ENCODE results near the gene CSNK1A1. TPM values are rescaled to one million over a fixed set of nuclear protein-coding genes. Genes with fewer than 3 reads are reported as not detected.

CSNK1A1 gene
- total RNA-seq, 4 donors from 2014 or later, result 283 to 347 (median 336) TPM

DNA sequence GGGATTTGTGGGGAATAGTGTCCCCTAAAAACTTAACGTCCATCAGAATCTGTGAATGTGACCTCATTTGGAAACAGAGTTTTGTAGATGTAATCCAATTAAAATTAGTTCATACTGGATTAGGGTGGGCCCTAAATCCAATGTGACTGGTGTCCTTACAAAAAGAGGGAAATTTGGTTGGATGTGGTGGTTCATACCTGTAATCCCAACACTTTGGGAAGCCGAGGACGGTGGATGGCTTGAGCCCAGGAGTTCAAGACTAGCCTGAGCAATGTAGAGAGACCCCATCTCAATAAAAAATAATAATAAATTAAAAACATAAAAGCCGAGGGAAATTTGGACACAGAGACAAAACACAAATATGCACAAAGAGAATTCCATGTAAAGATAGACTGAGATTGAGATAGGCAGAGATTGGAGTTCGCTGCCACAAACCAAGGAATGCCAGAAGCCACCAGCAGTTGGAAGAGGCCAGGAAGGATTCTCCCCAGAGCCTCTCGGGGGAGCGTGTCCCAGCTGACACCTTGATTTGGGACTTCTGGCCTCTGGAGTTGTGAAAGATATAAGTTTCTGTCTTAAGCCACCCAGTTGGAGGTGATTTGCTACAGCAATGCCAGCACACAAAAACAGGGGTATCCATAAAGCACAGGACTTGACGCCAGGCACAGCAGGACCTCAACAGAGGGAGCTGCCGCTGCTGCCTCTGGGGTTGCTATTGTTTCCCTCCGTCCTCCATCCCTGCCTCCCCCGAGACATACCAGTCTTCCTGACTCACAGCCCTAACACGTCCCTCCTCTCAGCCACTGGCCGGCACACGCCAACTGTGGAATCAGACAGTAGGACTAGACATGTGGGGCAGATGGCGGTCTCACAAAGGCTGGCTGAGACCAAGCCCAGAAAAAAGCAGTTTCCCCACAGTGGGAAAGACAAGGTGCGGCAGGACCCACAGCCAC is 98.3 kb downstream of the CSNK1A1 start:
- H3K27me3 ChIP-seq, result no peaks in the 10 kb centered on the region
- H3K4me3 ChIP-seq, result no peak overlapping the region
- DNase-seq (ENCODE audit: extremely low spot score), result no peak
- TF ChIP-seq EP300 (IDR thresholded peaks at IDR 0.05) (no peak), POLR2AphosphoS5 (IDR thresholded peaks at IDR 0.05) (peak; percentile 80 to 85)
- TF ChIP-seq, protein P1, sequence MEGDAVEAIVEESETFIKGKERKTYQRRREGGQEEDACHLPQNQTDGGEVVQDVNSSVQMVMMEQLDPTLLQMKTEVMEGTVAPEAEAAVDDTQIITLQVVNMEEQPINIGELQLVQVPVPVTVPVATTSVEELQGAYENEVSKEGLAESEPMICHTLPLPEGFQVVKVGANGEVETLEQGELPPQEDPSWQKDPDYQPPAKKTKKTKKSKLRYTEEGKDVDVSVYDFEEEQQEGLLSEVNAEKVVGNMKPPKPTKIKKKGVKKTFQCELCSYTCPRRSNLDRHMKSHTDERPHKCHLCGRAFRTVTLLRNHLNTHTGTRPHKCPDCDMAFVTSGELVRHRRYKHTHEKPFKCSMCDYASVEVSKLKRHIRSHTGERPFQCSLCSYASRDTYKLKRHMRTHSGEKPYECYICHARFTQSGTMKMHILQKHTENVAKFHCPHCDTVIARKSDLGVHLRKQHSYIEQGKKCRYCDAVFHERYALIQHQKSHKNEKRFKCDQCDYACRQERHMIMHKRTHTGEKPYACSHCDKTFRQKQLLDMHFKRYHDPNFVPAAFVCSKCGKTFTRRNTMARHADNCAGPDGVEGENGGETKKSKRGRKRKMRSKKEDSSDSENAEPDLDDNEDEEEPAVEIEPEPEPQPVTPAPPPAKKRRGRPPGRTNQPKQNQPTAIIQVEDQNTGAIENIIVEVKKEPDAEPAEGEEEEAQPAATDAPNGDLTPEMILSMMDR (IDR thresholded peaks at IDR 0.05), result peak in 2 of 3 experiments; percentile 7 to 20
- intact Hi-C loops (cut with DNase I), result loop anchor here (5.0 kb wide), 1 partner anchor 34 kb away; no protein-coding TSS in a partner anchor
- 61% methylated on average over 16 of the region's 16 CpGs for WGBS
- H3K36me3 ChIP-seq, result no peaks in the 10 kb centered on the region
- no peaks in the 10 kb centered on the region for H3K9me3 ChIP-seq
- H3K4me1 ChIP-seq, result peaks cover 83 to 96% (median 87%) of the 10 kb centered on the region in 4 donors
- H3K27ac ChIP-seq (replicated peaks in 1 of 4), result peak overlapping the region; percentile 88 to 90 (median 88)

DNA sequence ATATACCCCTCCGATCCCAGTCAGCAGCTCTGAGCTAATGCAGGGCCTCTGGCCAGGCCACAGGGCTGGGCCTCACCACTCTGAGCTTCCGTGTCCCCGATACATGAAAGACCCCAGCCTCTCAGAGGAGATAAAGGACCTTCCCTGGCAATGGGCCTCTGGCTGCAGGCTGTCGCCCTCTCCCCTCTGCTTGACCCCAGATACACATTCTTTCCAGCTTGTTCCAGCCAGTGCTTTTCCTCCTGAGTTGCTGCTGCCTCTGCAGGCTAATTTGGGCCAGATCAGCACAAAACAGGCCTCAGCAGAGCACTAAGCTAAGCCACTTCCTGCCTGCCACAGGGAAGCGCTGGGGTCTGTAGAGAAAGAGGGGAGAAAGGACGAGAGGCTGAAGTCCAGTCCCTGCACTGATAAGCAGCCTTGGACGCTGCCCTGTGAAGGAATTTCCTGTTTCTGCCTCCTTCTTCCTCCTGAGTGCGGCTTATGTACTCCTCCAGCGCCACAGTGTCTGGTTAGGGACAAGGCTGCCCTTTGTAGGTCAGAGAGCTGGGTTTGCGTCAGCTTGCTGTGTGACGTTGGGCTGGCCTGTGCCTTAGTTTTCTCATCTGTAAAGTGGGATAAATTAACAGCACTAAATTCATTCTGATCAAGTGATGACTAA is 99.1 kb downstream of the CSNK1A1 start:
- no peak for DNase-seq (ENCODE audit: extremely low spot score)

DNA sequence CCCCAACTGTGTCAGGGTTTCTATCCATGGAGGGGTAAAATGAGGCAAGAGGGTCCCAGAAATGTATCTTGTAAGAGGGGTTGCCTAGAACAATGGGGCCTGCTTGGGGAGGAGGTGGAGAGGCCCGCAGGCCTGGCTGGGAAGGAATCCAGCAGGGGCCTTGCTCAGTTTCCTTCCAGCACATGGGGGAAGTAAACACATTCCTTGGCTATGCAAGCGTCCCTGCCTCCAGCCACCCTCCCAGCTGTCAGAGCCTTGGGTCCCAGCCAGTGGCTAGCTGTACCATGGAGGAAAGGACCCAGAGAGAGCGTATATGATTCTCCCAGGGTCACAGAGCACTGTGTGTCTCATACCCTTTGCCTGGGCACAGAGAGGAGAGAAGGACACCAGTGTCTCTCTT is 101.0 kb downstream of the CSNK1A1 start:
- TF ChIP-seq POLR2AphosphoS5 (IDR thresholded peaks at IDR 0.05) (peak; percentile 76 to 89), EP300 (IDR thresholded peaks at IDR 0.05) (no peak)
- intact Hi-C loops (cut with DNase I), result loop anchor here (1.0 to 5.0 kb wide), 2 partner anchors 37 to 101 kb away; partner anchors contain the start of gene CSNK1A1
- peaks cover 77 to 96% (median 88%) of the 10 kb centered on the region in 4 donors for H3K4me1 ChIP-seq

More for the DNA sequence above, 99.1 kb downstream of the CSNK1A1 start:
- 47% methylated on average over 8 of the region's 11 CpGs for WGBS
- Histone ChIP-seq H3K9me3 (no peaks in the 10 kb centered on the region), H3K36me3 (no peaks in the 10 kb centered on the region), H3K27me3 (no peaks in the 10 kb centered on the region), H3K4me1 (peaks cover 86 to 96% (median 91%) of the 10 kb centered on the region in 4 donors), H3K27ac (replicated peaks in 1 of 4) (peak overlapping the region; percentile 88 to 90 (median 88)), H3K4me3 (no peak overlapping the region)
- intact Hi-C loops (cut with DNase I), result loop anchor here (5.0 kb wide), 1 partner anchor 35 kb away; no protein-coding TSS in a partner anchor
- TF ChIP-seq POLR2A (IDR thresholded peaks at IDR 0.05; ENCODE audit: low read depth) (no peak), POLR2AphosphoS5 (IDR thresholded peaks at IDR 0.05) (peak; percentile 70 to 76)

DNA sequence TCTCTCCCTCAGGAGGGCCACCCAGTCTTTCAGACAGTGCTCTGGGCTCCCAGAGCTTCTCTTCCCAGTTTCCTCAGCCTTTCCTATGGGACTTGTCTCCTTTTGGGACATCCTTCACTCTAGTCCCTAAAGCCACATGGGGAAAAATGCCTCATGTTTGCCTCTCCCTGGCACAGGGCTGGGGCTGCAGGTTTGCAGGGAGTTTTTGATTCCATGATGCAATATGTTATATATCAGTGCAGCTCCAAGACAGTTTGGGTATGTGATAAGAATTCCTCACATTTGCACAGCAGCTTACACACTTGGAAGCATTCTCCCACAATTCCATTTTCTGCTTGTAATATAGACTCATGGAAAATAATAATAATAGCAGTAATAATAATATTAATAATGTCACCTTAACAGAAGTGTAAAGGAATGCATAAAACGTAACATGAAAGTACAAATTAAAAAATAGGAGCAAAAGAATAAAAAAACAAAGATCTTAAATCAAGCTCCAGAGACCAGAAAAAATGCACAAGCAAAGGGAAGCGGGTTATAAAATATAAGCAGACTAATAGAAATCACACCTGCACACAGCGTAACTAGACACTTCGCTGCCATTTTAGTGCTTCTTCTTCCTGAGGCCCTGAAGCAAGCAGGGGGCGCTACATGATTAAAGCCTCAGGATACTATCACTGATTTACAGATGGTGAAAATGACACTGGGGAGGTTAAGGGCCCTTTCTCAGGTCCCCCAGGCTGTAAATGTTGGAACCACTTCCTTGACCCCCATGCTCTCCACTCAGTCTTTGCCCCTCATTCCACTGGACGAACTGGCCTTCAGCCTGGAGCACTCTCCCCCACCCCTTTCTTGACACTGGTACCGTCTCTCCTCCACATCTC is 102.2 kb downstream of the CSNK1A1 start:
- H3K4me1 ChIP-seq, result peaks cover 71 to 98% (median 88%) of the 10 kb centered on the region in 4 donors
- TF ChIP-seq POLR2A (IDR thresholded peaks at IDR 0.05; ENCODE audit: low read depth) (no peak), POLR2AphosphoS5 (IDR thresholded peaks at IDR 0.05) (peak in 1 of 2 donors; percentile 39), EP300 (IDR thresholded peaks at IDR 0.05) (no peak)
- TF ChIP-seq, protein P1 (IDR thresholded peaks at IDR 0.05), result peak; percentile 40 to 52 (median 50)
- whole genome bisulfite sequencing, result 81% methylated on average over 7 of the region's 7 CpGs

More for the DNA sequence above, 101.0 kb downstream of the CSNK1A1 start:
- no peak for DNase-seq (ENCODE audit: extremely low spot score)
- Histone ChIP-seq H3K9me3 (no peaks in the 10 kb centered on the region), H3K27me3 (no peaks in the 10 kb centered on the region), H3K27ac (replicated peaks in 1 of 4) (peak overlapping the region; percentile 88 to 90 (median 88)), H3K36me3 (no peaks in the 10 kb centered on the region), H3K4me3 (no peak overlapping the region)
- WGBS, result 8% methylated on average over 3 of the region's 3 CpGs

DNA sequence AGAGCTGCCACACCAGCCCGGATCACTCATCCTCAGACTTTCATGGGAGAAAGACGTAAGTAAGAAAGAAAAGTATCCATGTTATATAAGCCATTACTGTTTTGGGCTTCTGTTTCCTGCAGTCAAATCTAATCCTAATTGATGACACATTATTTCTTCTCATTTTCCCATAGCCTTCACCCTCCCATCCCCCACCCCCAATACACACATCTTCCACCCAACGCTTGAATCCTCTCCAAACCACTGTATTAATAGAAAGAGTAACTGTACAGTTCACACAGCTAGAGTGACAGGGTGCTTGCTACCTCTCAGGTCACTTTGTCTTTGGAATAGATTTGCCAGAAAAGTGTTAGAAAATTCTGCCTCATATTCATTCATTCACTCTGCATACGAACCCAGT is 102.8 kb downstream of the CSNK1A1 start:
- 66% methylated on average over 4 of the region's 4 CpGs for WGBS
- Histone ChIP-seq H3K4me1 (peaks cover 65 to 98% (median 84%) of the 10 kb centered on the region in 4 donors), H3K27ac (replicated peaks in 1 of 4) (peak overlapping the region; percentile 88 to 90 (median 88)), H3K36me3 (no peaks in the 10 kb centered on the region), H3K27me3 (no peaks in the 10 kb centered on the region), H3K4me3 (no peak overlapping the region), H3K9me3 (no peaks in the 10 kb centered on the region)
- DNase-seq (ENCODE audit: extremely low spot score), result no peak
- no peak for TF ChIP-seq POLR2AphosphoS5 (IDR thresholded peaks at IDR 0.05)
- TF ChIP-seq, protein P1 (IDR thresholded peaks at IDR 0.05), result no peak
- TF ChIP-seq POLR2A (IDR thresholded peaks at IDR 0.05; ENCODE audit: low read depth), result no peak
- no peak for TF ChIP-seq EP300 (IDR thresholded peaks at IDR 0.05)
- intact Hi-C loops (cut with DNase I), result no loop called here

More for the DNA sequence above, 102.2 kb downstream of the CSNK1A1 start:
- no peaks in the 10 kb centered on the region for H3K27me3 ChIP-seq
- no peak overlapping the region for H3K4me3 ChIP-seq
- H3K9me3 ChIP-seq, result no peaks in the 10 kb centered on the region
- DNase-seq (ENCODE audit: extremely low spot score), result no peak
- H3K36me3 ChIP-seq, result no peaks in the 10 kb centered on the region
- intact Hi-C loops (cut with DNase I), result no loop called here
- peak overlapping the region; percentile 88 to 90 (median 88) for H3K27ac ChIP-seq (replicated peaks in 1 of 4)

Measured in esophagus muscularis mucosa (tissue), 4 donors.